B cell (primary cell): Measurements from ENCODE around the gene XRCC4. TPM values are rescaled to one million over a fixed set of nuclear protein-coding genes. Genes with fewer than 3 reads are reported as not detected.

Experiments used
- ATAC-seq: fragments of 200-7000 bp; cut with Tn5 transposase; one replicate; pipeline ENCODE4 v1.10.0; 2021; ENCODE audit warnings: low read depth, mild to moderate bottlenecking, moderate number of reproducible peaks, moderate library complexity
- CTCF ChIA-PET: fragments of 350-600 bp; sonication (Branson Sonifier 250); formaldehyde crosslinking; loops from one replicate; lab custom pipeline; 2021; ENCODE audit warnings: antibody characterized with exemption, inconsistent platforms; lab: Charles Lee
- POLR2A ChIA-PET: fragments of 350-600 bp; sonication (Branson Sonifier 250); formaldehyde crosslinking; loops from one replicate; lab custom pipeline; 2021; ENCODE audit warnings: antibody characterized with exemption; lab: Charles Lee
- DNase-seq: peaks from one replicate; pipeline ENCODE4 v3.0.0; 2013
- H2AFZ ChIP-seq: 2 replicates; pipeline ENCODE4 v1.6.1; 2012; ENCODE audit warnings: mild to moderate bottlenecking, low read depth, low read length; ENCODE audit not compliant: insufficient read depth, poor library complexity, severe bottlenecking
- H3K27ac ChIP-seq, 2 donors: 1 replicate in 1 of 2; 2 replicates in 1 of 2; pipeline ENCODE4 v1.5.1; 2012 to 2013; ENCODE audit warnings: low read length in 2 of 2, mild to moderate bottlenecking in 2 of 2, moderate library complexity in 1 of 2
- H3K27me3 ChIP-seq, 4 experiments: fragments of 200-600 bp in 1 of 4; sonication (generic) in 1 of 4; replicated peaks in 1 of 4; 1 replicate in 2 of 4; 2 replicates in 2 of 4; pipeline versions ENCODE4 v1.6.1 to v1.7.0; 2013 to 2016; ENCODE audit warnings: low read length in 3 of 4, mild to moderate bottlenecking in 2 of 4, mixed read lengths in 1 of 4, moderate library complexity in 1 of 4; ENCODE audit not compliant: insufficient read depth in 4 of 4, control insufficient read depth in 3 of 4; ENCODE audit errors: control extremely low read depth in 1 of 4
- H3K36me3 ChIP-seq, 2 experiments: replicated peaks in 1 of 2; 1 replicate in 1 of 2; 2 replicates in 1 of 2; pipeline versions ENCODE4 v1.6.1 to v1.7.1; 2013; ENCODE audit warnings: low read length in 1 of 2; ENCODE audit not compliant: insufficient read depth in 2 of 2, control insufficient read depth in 1 of 2; ENCODE audit errors: control extremely low read depth in 1 of 2, extremely low read depth in 1 of 2
- H3K4me1 ChIP-seq, 2 donors: fragments of 200-600 bp in 1 of 2; sonication (generic) in 1 of 2; 1 replicate in 1 of 2; 2 replicates in 1 of 2; pipeline versions ENCODE4 v1.5.1 to v1.6.1; 2013 to 2017; ENCODE audit warnings: low read length in 2 of 2; ENCODE audit not compliant: control insufficient read depth in 2 of 2, insufficient read depth in 2 of 2
- H3K4me2 ChIP-seq: replicated peaks from 2 replicates; pipeline ENCODE3; 2012; ENCODE audit warnings: mild to moderate bottlenecking, low read depth, low read length; ENCODE audit not compliant: poor library complexity, severe bottlenecking
- H3K4me3 ChIP-seq, 5 experiments: fragments of 200-600 bp in 1 of 5; sonication (generic) in 1 of 5; 1 replicate in 3 of 5; 2 replicates in 2 of 5; pipeline versions ENCODE4 v1.5.1 to v1.7.0; 2011 to 2016; ENCODE audit warnings: low read length in 4 of 5, mild to moderate bottlenecking in 4 of 5, low read depth in 2 of 5, control low read depth in 1 of 5, moderate library complexity in 1 of 5; ENCODE audit not compliant: insufficient read depth in 1 of 5; ENCODE audit errors: control extremely low read depth in 1 of 5, extremely low read depth in 1 of 5
- H3K79me2 ChIP-seq: fragments of 200-600 bp; sonication (generic); one replicate; pipeline ENCODE4 v1.6.0; 2016; ENCODE audit warnings: low read length; ENCODE audit not compliant: control insufficient read depth, insufficient read depth
- H3K9ac ChIP-seq: fragments of 200-600 bp; sonication (generic); 2 replicates; pipeline ENCODE4 v1.6.1; 2017; ENCODE audit warnings: mild to moderate bottlenecking, low read length, moderate library complexity
- H3K9me3 ChIP-seq, 3 donors: one replicate each; pipeline versions ENCODE4 v1.6.1 to v1.7.1; 2013; ENCODE audit warnings: low read length in 2 of 3; ENCODE audit not compliant: control insufficient read depth in 2 of 3, insufficient read depth in 1 of 3; ENCODE audit errors: control extremely low read depth in 1 of 3
- H4K20me1 ChIP-seq: 2 replicates; pipeline ENCODE4 v1.6.0; 2012; ENCODE audit warnings: mild to moderate bottlenecking, low read length; ENCODE audit not compliant: insufficient read depth, control insufficient read depth, poor library complexity, severe bottlenecking
- H3K27ac Mint-ChIP-seq: one replicate; pipeline ENCODE4 v1.8.0; 2021; ENCODE audit warnings: mixed read lengths
- H3K27me3 Mint-ChIP-seq: one replicate; pipeline ENCODE4 v1.8.0; 2021; ENCODE audit warnings: mixed read lengths
- H3K4me1 Mint-ChIP-seq: one replicate; pipeline ENCODE4 v1.8.0; 2021; ENCODE audit warnings: mixed read lengths
- H3K4me3 Mint-ChIP-seq: one replicate; pipeline ENCODE4 v1.8.0; 2021; ENCODE audit warnings: mixed read lengths
- H3K9me3 Mint-ChIP-seq: one replicate; pipeline ENCODE4 v1.8.0; 2022; ENCODE audit warnings: mixed read lengths; ENCODE audit not compliant: insufficient read depth
- EZH2 ChIP-seq: IDR thresholded peaks from 2 replicates; pipeline ENCODE4 v1.6.1; 2012; ENCODE audit warnings: borderline replicate concordance, low read depth, mild to moderate bottlenecking, moderate library complexity, low read length; ENCODE audit not compliant: insufficient read depth, poor library complexity, severe bottlenecking
- WGBS: methylation state at CpG from one replicate; pipeline ENCODE4 v1.1.5; 2013; ENCODE audit warnings: missing lambda C conversion rate; ENCODE audit not compliant: insufficient coverage; 5-methylcytosine and 5-hydroxymethylcytosine counted together
- intact Hi-C: fragments of 100-400 bp; cut with micrococcal nuclease; formaldehyde crosslinking; loops from one replicate; pipeline ENCODE4 v1.10.0; 2022
- polyA plus RNA-seq: library from polyadenylated mRNA; depleted of rRNA; stranded (reverse); fragments of >200 nt; gene quantifications from 2 replicates; pipeline ENCODE4 v1.2.3, GENCODE V29; 2012
- total RNA-seq, 2 donors: library from RNA; stranded (reverse); fragments of 120-200 nt in 1 of 2; gene quantifications; 1 replicate in 1 of 2; 2 replicates in 1 of 2; pipeline versions ENCODE4 v1.2.3 to v1.2.4, GENCODE V29; 2013 to 2022
- TF ChIP-seq, protein P1 (sequence below): fragments of 200-600 bp; IDR thresholded peaks from one replicate; pipeline ENCODE4 v1.8.0; 2022; ENCODE audit warnings: antibody characterized with exemption, mild to moderate bottlenecking

The XRCC4 gene
- total and polyA plus RNA-seq, 2 donors (not counting 1 experiment from before 2014, with no cell fraction given) = 1.3 to 7.7 TPM

DNA sequence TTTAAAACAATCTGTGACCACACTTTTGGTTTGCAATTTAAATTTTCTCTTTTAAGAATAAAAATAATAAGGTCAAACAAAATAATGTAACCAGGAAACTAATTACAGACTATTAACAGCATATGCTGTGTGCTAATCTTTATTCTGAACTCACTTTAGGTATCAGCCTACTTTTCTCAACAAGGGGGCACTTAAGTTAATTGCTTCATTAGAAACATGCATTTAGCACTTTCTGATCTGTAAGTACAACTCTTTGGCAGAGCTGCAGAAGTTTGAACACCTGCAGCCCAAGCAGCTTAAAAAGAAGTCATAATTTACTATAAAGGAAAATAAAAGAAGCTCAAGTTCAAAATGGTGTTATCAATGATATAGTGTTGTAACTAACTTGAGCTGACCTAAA, 21.7 kb downstream of the XRCC4 start:
- POLR2A ChIA-PET = no interaction called here
- H3K27ac ChIP-seq = no peak overlapping the region
- H3K4me3 Mint-ChIP-seq = no peak overlapping the region
- peaks cover 0 to 3% (median under 1%) of the 10 kb centered on the region in 3 donors for H3K9me3 ChIP-seq
- DNase-seq = no peak
- no peak overlapping the region for H2AFZ ChIP-seq
- no peak overlapping the region for H3K9ac ChIP-seq
- H3K4me1 ChIP-seq = no peaks in the 10 kb centered on the region
- intact Hi-C loops = no loop called here
- no peaks in the 10 kb centered on the region for H3K36me3 ChIP-seq
- no peaks in the 10 kb centered on the region for H4K20me1 ChIP-seq
- H3K79me2 ChIP-seq = peaks cover 23% of the 10 kb centered on the region
- H3K4me3 ChIP-seq = no peak overlapping the region
- H3K27ac Mint-ChIP-seq = no peak overlapping the region
- ATAC-seq = no peak
- TF ChIP-seq, protein P1, sequence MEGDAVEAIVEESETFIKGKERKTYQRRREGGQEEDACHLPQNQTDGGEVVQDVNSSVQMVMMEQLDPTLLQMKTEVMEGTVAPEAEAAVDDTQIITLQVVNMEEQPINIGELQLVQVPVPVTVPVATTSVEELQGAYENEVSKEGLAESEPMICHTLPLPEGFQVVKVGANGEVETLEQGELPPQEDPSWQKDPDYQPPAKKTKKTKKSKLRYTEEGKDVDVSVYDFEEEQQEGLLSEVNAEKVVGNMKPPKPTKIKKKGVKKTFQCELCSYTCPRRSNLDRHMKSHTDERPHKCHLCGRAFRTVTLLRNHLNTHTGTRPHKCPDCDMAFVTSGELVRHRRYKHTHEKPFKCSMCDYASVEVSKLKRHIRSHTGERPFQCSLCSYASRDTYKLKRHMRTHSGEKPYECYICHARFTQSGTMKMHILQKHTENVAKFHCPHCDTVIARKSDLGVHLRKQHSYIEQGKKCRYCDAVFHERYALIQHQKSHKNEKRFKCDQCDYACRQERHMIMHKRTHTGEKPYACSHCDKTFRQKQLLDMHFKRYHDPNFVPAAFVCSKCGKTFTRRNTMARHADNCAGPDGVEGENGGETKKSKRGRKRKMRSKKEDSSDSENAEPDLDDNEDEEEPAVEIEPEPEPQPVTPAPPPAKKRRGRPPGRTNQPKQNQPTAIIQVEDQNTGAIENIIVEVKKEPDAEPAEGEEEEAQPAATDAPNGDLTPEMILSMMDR = no peak
- no peak for TF ChIP-seq EZH2
- H3K9me3 Mint-ChIP-seq = no peaks in the 10 kb centered on the region
- no peaks in the 10 kb centered on the region for H3K27me3 Mint-ChIP-seq
- peaks cover 4% of the 10 kb centered on the region for H3K4me1 Mint-ChIP-seq
- H3K27me3 ChIP-seq = no peaks in the 10 kb centered on the region
- CTCF ChIA-PET = interaction anchor here (1.2 kb wide), 1 partner anchor 12 kb away, joined by 3 read pairs; no protein-coding TSS in a partner anchor
- H3K4me2 ChIP-seq = no peak overlapping the region

DNA sequence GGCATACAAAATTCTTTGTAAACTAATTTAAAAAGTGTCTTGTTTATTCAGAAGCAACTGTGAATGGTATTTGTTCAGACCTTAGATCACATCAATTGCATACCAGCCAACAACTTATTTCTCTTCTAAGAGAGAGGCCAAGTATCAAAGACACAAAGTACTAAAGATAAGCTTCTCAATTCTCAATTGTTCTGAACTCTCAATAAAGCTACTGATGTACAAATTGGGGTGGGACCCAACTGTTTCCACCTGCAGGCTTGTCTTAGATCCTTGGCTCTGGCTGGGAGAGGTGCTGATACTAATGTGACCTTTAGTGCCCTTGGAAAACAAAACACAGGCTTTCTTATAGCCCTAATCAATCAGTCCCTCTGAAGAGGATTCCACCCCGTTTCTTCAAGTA, 22.1 kb downstream of the XRCC4 start:
- H3K27me3 Mint-ChIP-seq = no peaks in the 10 kb centered on the region
- H3K36me3 ChIP-seq = no peaks in the 10 kb centered on the region
- DNase-seq (no peak), ATAC-seq (no peak)
- TF ChIP-seq EZH2 = no peak
- TF ChIP-seq, protein P1 = no peak
- no peak overlapping the region for H3K9ac ChIP-seq
- H3K27ac Mint-ChIP-seq = no peak overlapping the region
- H4K20me1 ChIP-seq = no peaks in the 10 kb centered on the region
- no peak overlapping the region for H3K27ac ChIP-seq
- intact Hi-C loops = no loop called here
- H3K9me3 Mint-ChIP-seq = no peaks in the 10 kb centered on the region
- H3K4me1 ChIP-seq = no peaks in the 10 kb centered on the region
- 100% methylated on average over 1 of the region's 1 CpG for WGBS
- ChIA-PET POLR2A (no interaction called here), CTCF (interaction anchor here (1.2 kb wide), 1 partner anchor 12 kb away, joined by 3 read pairs; no protein-coding TSS in a partner anchor)
- peaks cover 4% of the 10 kb centered on the region for H3K4me1 Mint-ChIP-seq
- H3K9me3 ChIP-seq = peaks cover 0 to 3% (median 0%) of the 10 kb centered on the region in 3 donors
- no peak overlapping the region for H3K4me3 ChIP-seq
- H3K79me2 ChIP-seq = peaks cover 23% of the 10 kb centered on the region
- no peaks in the 10 kb centered on the region for H3K27me3 ChIP-seq
- no peak overlapping the region for H2AFZ ChIP-seq
- H3K4me2 ChIP-seq = no peak overlapping the region
- H3K4me3 Mint-ChIP-seq = no peak overlapping the region
